ENCODE results near the gene PYCARD.

PYCARD gene

GRCh38 chr16:31213877-31214707, 11.5 kb upstream of the PYCARD start, which contains the start of gene TRIM72:
TSS of gene TRIM72 (plus strand) at chr16:31214119. CDS start at chr16:31214739, 620 bp downstream.
- Histone ChIP-seq H2AFZ (ENCODE audit: low read depth, low read length) (no peak within 1 kb of the TSS), H3K9me3 (ENCODE audit: insufficient read depth, low read length, severe bottlenecking) (no peaks in the 10 kb centered on the region), H3K4me3 (ENCODE audit: low read depth in 1 of 2, low read length in 2 of 2) (no peak within 1 kb of the TSS), H3K9ac (ENCODE audit: low read depth, low read length) (no peak within 1 kb of the TSS), H4K20me1 (ENCODE audit: insufficient read depth, low read length) (no peaks in the 10 kb centered on the region), H3K27me3 (ENCODE audit: insufficient read depth, low read length, poor library complexity) (no peaks in the 10 kb centered on the region), H3K27ac (ENCODE audit: low read length) (no peak within 1 kb of the TSS), H3K4me1 (ENCODE audit: insufficient read depth, low read length) (no peaks in the 10 kb centered on the region), H3K79me2 (ENCODE audit: insufficient read depth, low read length) (no peaks in the 10 kb centered on the region), H3K4me2 (ENCODE audit: insufficient read depth, low read length) (no peak within 1 kb of the TSS), H3K36me3 (ENCODE audit: insufficient read depth, low read length) (no peaks in the 10 kb centered on the region)
- DNase-seq (no peak), ATAC-seq (ENCODE audit: insufficient read depth, low read depth) (no peak)
- no peak for TF ChIP-seq EZH2 (IDR thresholded peaks at IDR 0.05; ENCODE audit: borderline replicate concordance, low read depth, low read length, severe bottlenecking)
- TF ChIP-seq, protein P1, sequence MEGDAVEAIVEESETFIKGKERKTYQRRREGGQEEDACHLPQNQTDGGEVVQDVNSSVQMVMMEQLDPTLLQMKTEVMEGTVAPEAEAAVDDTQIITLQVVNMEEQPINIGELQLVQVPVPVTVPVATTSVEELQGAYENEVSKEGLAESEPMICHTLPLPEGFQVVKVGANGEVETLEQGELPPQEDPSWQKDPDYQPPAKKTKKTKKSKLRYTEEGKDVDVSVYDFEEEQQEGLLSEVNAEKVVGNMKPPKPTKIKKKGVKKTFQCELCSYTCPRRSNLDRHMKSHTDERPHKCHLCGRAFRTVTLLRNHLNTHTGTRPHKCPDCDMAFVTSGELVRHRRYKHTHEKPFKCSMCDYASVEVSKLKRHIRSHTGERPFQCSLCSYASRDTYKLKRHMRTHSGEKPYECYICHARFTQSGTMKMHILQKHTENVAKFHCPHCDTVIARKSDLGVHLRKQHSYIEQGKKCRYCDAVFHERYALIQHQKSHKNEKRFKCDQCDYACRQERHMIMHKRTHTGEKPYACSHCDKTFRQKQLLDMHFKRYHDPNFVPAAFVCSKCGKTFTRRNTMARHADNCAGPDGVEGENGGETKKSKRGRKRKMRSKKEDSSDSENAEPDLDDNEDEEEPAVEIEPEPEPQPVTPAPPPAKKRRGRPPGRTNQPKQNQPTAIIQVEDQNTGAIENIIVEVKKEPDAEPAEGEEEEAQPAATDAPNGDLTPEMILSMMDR (IDR thresholded peaks at IDR 0.05; ENCODE audit: borderline replicate concordance, extremely low read depth, low read length, poor library complexity, severe bottlenecking), result no peak

DNA sequence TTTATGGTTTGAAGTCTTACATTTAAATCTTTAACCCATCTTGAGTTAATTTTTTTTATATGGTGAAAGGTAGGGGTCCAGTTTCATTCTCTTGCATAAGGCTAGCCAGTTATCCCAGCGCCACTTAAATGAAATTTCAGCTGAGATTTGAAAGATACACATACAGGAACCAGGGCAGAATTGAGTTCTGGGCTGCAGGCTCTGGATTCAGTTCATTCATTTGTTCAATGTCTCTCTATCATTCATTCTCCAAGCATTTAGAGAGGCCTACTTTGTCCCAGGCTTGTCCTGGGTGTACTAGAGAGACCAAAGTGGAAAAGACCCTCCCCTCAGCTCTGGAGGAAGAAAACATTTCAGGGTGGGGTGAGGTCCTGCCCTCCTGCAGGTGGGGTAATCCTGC, 10.8 kb upstream of the PYCARD start:
- no peaks in the 10 kb centered on the region for H3K9me3 ChIP-seq (ENCODE audit: insufficient read depth, low read length, severe bottlenecking)
- DNase-seq (no peak), ATAC-seq (ENCODE audit: insufficient read depth, low read depth) (no peak)
- H3K4me2 ChIP-seq (ENCODE audit: insufficient read depth, low read length), result no peak overlapping the region
- H3K79me2 ChIP-seq (ENCODE audit: insufficient read depth, low read length), result no peaks in the 10 kb centered on the region
- H3K9ac ChIP-seq (ENCODE audit: low read depth, low read length), result no peak overlapping the region
- H3K36me3 ChIP-seq (ENCODE audit: insufficient read depth, low read length), result no peaks in the 10 kb centered on the region
- H4K20me1 ChIP-seq (ENCODE audit: insufficient read depth, low read length), result no peaks in the 10 kb centered on the region
- H3K4me1 ChIP-seq (ENCODE audit: insufficient read depth, low read length), result no peaks in the 10 kb centered on the region
- H3K27me3 ChIP-seq (ENCODE audit: insufficient read depth, low read length, poor library complexity), result no peaks in the 10 kb centered on the region
- no peak overlapping the region for H2AFZ ChIP-seq (ENCODE audit: low read depth, low read length)
- no peak overlapping the region for H3K27ac ChIP-seq (ENCODE audit: low read length)
- H3K4me3 ChIP-seq (ENCODE audit: low read depth in 1 of 2, low read length in 2 of 2), result no peak overlapping the region
- no peak for TF ChIP-seq EZH2 (IDR thresholded peaks at IDR 0.05; ENCODE audit: borderline replicate concordance, low read depth, low read length, severe bottlenecking)
- TF ChIP-seq, protein P1 (IDR thresholded peaks at IDR 0.05; ENCODE audit: borderline replicate concordance, extremely low read depth, low read length, poor library complexity, severe bottlenecking), result no peak

GRCh38 chr16:31206776-31207175, 4.2 kb upstream of the PYCARD start:
- 0 out of 2 replicates have a peak, but pooled peaks cover 2% of the 10 kb centered on the region for H3K79me2 ChIP-seq (ENCODE audit: insufficient read depth, low read length)
- no peak for TF ChIP-seq EZH2 (IDR thresholded peaks at IDR 0.05; ENCODE audit: borderline replicate concordance, low read depth, low read length, severe bottlenecking)
- TF ChIP-seq, protein P1 (IDR thresholded peaks at IDR 0.05; ENCODE audit: borderline replicate concordance, extremely low read depth, low read length, poor library complexity, severe bottlenecking), result no peak
- no peak overlapping the region for H2AFZ ChIP-seq (ENCODE audit: low read depth, low read length)
- H3K9me3 ChIP-seq (ENCODE audit: insufficient read depth, low read length, severe bottlenecking), result no peaks in the 10 kb centered on the region
- no peak for DNase-seq
- ATAC-seq (ENCODE audit: insufficient read depth, low read depth), result no peak
- no peak overlapping the region for H3K4me2 ChIP-seq (ENCODE audit: insufficient read depth, low read length)
- no peaks in the 10 kb centered on the region for H3K36me3 ChIP-seq (ENCODE audit: insufficient read depth, low read length)
- no peak overlapping the region for H3K27ac ChIP-seq (ENCODE audit: low read length)
- no peaks in the 10 kb centered on the region for H4K20me1 ChIP-seq (ENCODE audit: insufficient read depth, low read length)
- H3K27me3 ChIP-seq (ENCODE audit: insufficient read depth, low read length, poor library complexity), result peaks cover 12% of the 10 kb centered on the region
- H3K9ac ChIP-seq (ENCODE audit: low read depth, low read length), result no peak overlapping the region
- no peak overlapping the region for H3K4me3 ChIP-seq (ENCODE audit: low read depth in 1 of 2, low read length in 2 of 2)
- H3K4me1 ChIP-seq (ENCODE audit: insufficient read depth, low read length), result peaks cover 14% of the 10 kb centered on the region

Measured in DND-41 (cell line).